ENCODE measurements around the gene TGIF1. TPM values are rescaled to one million over a fixed set of nuclear protein-coding genes. Genes with fewer than 3 reads are reported as not detected.

The TGIF1 gene
- total RNA-seq, 1 experiment from 2014 or later = 172 TPM

DNA sequence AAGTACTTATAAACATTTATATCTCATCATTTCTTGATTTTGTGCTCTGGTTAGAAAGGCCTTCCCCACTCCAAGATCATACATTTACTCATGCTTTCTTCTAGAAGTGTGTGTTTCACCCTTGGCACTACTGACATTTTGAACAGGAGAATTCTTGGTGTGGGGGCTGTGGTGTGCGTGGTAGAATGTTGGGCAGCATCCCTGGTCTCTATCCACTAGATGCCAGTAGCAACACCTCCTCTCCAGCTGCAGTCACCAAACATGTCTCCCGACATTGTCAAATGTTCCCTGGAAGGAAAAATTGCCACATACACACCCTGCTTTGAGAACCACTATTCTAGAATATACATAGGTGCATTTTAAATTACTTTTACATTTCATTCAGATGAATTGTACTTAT, 8.7 kb upstream of the TGIF1 start:
- BruUV-seq (replicated peaks) = no TSS peak
- ChIA-PET POLR2A (interaction anchor here (0.6 to 1.3 kb wide), 4 partner anchors 95 to 162 kb away, joined by 3 to 5 read pairs (median 4); no protein-coding TSS in a partner anchor), CTCF (interaction anchor here (1.8 to 2.3 kb wide), 2 partner anchors 13 to 144 kb away, joined by 6 to 11 read pairs; no protein-coding TSS in a partner anchor)
- TF ChIP-seq, protein P1, sequence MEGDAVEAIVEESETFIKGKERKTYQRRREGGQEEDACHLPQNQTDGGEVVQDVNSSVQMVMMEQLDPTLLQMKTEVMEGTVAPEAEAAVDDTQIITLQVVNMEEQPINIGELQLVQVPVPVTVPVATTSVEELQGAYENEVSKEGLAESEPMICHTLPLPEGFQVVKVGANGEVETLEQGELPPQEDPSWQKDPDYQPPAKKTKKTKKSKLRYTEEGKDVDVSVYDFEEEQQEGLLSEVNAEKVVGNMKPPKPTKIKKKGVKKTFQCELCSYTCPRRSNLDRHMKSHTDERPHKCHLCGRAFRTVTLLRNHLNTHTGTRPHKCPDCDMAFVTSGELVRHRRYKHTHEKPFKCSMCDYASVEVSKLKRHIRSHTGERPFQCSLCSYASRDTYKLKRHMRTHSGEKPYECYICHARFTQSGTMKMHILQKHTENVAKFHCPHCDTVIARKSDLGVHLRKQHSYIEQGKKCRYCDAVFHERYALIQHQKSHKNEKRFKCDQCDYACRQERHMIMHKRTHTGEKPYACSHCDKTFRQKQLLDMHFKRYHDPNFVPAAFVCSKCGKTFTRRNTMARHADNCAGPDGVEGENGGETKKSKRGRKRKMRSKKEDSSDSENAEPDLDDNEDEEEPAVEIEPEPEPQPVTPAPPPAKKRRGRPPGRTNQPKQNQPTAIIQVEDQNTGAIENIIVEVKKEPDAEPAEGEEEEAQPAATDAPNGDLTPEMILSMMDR (IDR thresholded peaks at IDR 0.05; ENCODE audit: unreplicated experiment) = no peak
- no peaks in the 10 kb centered on the region for H3K36me3 Mint-ChIP-seq (ENCODE audit: insufficient read depth, unreplicated experiment)
- intact Hi-C loops (cut with micrococcal nuclease) = no loop called here
- no peak overlapping the region for H3K27ac Mint-ChIP-seq (ENCODE audit: low read depth, unreplicated experiment)
- peak; percentile 47 for DNase-seq (ENCODE audit: unreplicated experiment)
- H3K4me1 Mint-ChIP-seq (ENCODE audit: insufficient read depth, unreplicated experiment) = peaks cover 5% of the 10 kb centered on the region
- H3K4me3 Mint-ChIP-seq (ENCODE audit: unreplicated experiment) = no peak overlapping the region
- H3K27me3 Mint-ChIP-seq (ENCODE audit: insufficient read depth, unreplicated experiment) = no peaks in the 10 kb centered on the region
- H3K9me3 Mint-ChIP-seq (ENCODE audit: unreplicated experiment) = no peaks in the 10 kb centered on the region

DNA sequence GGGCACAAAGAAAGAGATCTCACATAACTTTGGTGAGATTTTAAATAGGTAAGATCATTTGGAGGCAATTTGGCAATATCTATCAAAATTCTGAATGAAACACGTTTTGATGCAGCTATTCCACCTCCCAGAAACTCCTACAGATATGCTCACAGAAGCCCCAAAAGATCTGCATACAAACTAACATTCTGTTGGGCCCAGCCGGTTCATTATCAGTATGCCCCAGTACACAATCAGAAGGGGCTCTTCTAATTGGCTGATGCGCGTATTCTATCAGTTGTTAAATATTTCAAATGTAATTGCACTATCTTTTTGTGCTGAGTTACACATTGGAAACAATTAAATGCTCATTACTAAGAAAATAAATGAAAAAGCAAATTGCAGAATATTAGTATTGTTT, 7.1 kb upstream of the TGIF1 start:
- ChIA-PET POLR2A (interaction anchor here (0.9 to 1.3 kb wide), 2 partner anchors 12 to 97 kb away, joined by 3 to 4 read pairs; no protein-coding TSS in a partner anchor), CTCF (interaction anchor here (0.5 to 2.5 kb wide), 7 partner anchors 12 to 449 kb away, joined by 3 to 11 read pairs (median 4); no protein-coding TSS in a partner anchor)
- intact Hi-C loops (cut with micrococcal nuclease) = no loop called here
- no peak for DNase-seq (ENCODE audit: unreplicated experiment)
- H3K9me3 Mint-ChIP-seq (ENCODE audit: unreplicated experiment) = no peaks in the 10 kb centered on the region
- no peaks in the 10 kb centered on the region for H3K27me3 Mint-ChIP-seq (ENCODE audit: insufficient read depth, unreplicated experiment)
- H3K4me1 Mint-ChIP-seq (ENCODE audit: insufficient read depth, unreplicated experiment) = peaks cover 12% of the 10 kb centered on the region
- no peak overlapping the region for H3K27ac Mint-ChIP-seq (ENCODE audit: low read depth, unreplicated experiment)
- H3K36me3 Mint-ChIP-seq (ENCODE audit: insufficient read depth, unreplicated experiment) = peaks cover 6% of the 10 kb centered on the region
- no TSS peak for BruUV-seq (replicated peaks)
- no peak overlapping the region for H3K4me3 Mint-ChIP-seq (ENCODE audit: unreplicated experiment)
- TF ChIP-seq, protein P1 (IDR thresholded peaks at IDR 0.05; ENCODE audit: unreplicated experiment) = no peak

DNA sequence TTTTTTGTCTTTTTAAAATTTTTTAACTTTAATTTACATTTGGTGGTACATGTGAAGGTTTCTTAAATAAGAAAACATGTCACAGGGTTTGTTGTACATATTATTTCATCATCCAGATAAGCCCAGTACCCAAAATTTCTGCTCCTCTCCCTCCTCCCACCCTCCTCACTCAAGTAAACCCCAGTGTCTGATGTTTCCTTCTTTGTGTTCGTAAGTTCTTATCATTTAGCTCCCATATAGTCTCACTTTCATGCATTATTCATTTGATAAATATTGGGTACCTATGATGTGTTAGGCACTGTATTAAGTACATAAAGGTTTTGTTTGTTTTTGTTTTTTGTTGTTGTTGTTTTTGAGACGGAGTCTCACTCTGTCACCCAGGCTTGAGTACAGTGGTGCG, 5.7 kb upstream of the TGIF1 start:
- H3K4me1 Mint-ChIP-seq (ENCODE audit: insufficient read depth, unreplicated experiment) = peaks cover 12% of the 10 kb centered on the region
- ChIA-PET CTCF (interaction anchor here (0.6 to 2.5 kb wide), 5 partner anchors 10 to 458 kb away, joined by 3 to 11 read pairs (median 3); no protein-coding TSS in a partner anchor), POLR2A (interaction anchor here (1.0 to 1.2 kb wide), 2 partner anchors 139 to 222 kb away, joined by 3 to 4 read pairs; no protein-coding TSS in a partner anchor)
- H3K4me3 Mint-ChIP-seq (ENCODE audit: unreplicated experiment) = no peak overlapping the region
- no peak for DNase-seq (ENCODE audit: unreplicated experiment)
- no peaks in the 10 kb centered on the region for H3K9me3 Mint-ChIP-seq (ENCODE audit: unreplicated experiment)
- TF ChIP-seq, protein P1 (IDR thresholded peaks at IDR 0.05; ENCODE audit: unreplicated experiment) = no peak
- peaks cover 6% of the 10 kb centered on the region for H3K36me3 Mint-ChIP-seq (ENCODE audit: insufficient read depth, unreplicated experiment)
- no peaks in the 10 kb centered on the region for H3K27me3 Mint-ChIP-seq (ENCODE audit: insufficient read depth, unreplicated experiment)
- intact Hi-C loops (cut with micrococcal nuclease) = no loop called here
- BruUV-seq (replicated peaks) = no TSS peak
- H3K27ac Mint-ChIP-seq (ENCODE audit: low read depth, unreplicated experiment) = no peak overlapping the region

DNA sequence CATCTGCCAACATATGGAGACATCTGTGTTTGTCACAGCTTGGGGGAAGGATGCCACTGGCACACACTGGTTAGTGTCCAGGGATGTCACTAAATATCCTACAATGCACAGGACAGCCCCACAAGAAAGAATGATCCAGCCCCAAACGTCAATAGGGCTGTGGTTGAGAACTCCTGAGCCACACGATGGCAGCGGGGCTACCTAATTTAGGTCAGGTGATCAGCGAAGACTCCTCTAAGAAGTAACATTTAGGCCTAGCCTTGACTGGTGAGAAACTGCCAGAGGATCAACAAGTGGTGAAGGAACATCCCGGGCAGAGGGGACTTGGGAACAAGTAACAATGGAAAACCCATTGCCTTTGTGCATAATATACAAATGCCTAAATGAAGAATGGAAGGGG, 5.0 kb upstream of the TGIF1 start:
- Mint-ChIP-seq H3K27ac (ENCODE audit: low read depth, unreplicated experiment) (peak overlapping the region; percentile 99), H3K4me3 (ENCODE audit: unreplicated experiment) (no peak overlapping the region), H3K9me3 (ENCODE audit: unreplicated experiment) (no peaks in the 10 kb centered on the region), H3K27me3 (ENCODE audit: insufficient read depth, unreplicated experiment) (no peaks in the 10 kb centered on the region), H3K4me1 (ENCODE audit: insufficient read depth, unreplicated experiment) (peaks cover 12% of the 10 kb centered on the region), H3K36me3 (ENCODE audit: insufficient read depth, unreplicated experiment) (peaks cover 9% of the 10 kb centered on the region)
- CTCF ChIA-PET = interaction anchor here (0.6 to 3.6 kb wide), 5 partner anchors 9 to 459 kb away, joined by 3 to 14 read pairs (median 3); no protein-coding TSS in a partner anchor
- no TSS peak for BruUV-seq (replicated peaks)
- TF ChIP-seq, protein P1 (IDR thresholded peaks at IDR 0.05; ENCODE audit: unreplicated experiment) = no peak
- POLR2A ChIA-PET = interaction anchor here (0.6 to 12.0 kb wide), 7 partner anchors 13 to 221 kb away, joined by 3 to 242 read pairs (median 52); partner anchors contain the start of gene MYL12A
- intact Hi-C loops (cut with micrococcal nuclease) = loop anchor here (5.0 kb wide), 1 partner anchor 78 kb away; no protein-coding TSS in a partner anchor
- DNase-seq (ENCODE audit: unreplicated experiment) = no peak
